GM21529 (cell line): ENCODE results near the gene PDCD2.
"Not testable (repeated sequence)": the region's sequence is repeated elsewhere in the genome, so short reads cannot be mapped to it uniquely, and the experiment has no call there.

Experiments
- ATAC-seq: cut with Tn5 transposase; IDR thresholded peaks from one replicate; pipeline ENCODE4 v1.9.1; 2021; ENCODE audit not compliant: unreplicated experiment

Gene PDCD2

DNA sequence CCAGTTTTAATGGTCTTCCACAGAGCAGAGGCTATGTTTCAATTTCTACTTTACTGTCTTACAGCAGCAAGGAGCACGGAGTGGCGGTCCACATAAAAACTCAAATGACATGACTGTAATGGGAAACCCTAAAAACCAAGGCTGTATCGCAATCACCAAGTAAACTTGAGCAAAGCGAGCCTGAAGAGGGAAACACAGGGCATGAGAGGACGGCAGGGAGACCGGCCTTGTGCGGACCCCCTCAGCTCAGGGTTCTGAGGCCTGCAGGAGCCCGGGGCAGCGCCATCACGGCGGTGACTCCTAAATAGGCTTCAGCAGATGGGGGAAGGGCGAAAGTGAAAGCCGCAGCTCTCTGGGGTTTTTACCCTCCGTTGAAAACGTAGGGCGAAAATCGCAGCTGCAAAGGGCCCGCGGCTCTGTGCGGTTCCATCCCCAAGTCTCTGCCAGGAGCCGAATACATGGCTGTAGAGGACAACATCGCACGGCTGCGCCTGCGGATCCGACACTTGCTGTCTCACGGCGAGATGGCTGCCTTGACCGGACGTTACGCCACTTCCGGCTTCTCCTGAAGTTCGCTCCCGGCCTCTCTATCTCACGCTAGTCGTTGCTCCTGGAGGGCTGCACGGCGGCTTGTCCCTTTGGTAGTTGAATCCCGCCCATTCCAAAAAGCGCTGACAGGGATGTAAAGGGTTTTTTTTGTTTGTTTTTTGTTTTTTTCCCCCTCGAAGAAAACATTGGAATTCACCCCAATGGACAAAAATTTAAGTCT lies 31.5 kb downstream of the PDCD2 start, which contains the start of gene PSMB1:
PSMB1 (minus strand) TSS at position 543 of the 769 bp plus-strand sequence; CDS start at position 478, 65 bp downstream.
- ATAC-seq = peak; percentile 65

DNA sequence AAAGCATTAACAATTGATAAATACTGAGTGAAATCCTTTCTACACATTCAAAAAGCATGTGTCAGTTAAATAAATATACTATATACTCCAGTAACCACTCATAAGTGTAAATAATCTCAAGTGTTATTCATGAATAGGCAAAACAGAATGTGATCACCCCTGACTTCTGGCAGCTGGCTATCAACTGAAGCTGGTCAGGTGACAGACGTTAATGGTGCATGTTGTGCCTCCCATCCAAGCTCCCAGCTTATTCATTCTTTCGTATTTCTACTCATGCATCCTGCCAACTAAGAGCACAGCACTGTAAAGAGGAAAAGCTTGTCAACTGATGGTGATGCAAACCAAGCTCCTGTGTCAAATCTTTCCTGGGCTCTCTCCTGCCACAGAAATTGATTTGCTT lies 39.0 kb downstream of the PDCD2 start:
- ATAC-seq = no peak

DNA sequence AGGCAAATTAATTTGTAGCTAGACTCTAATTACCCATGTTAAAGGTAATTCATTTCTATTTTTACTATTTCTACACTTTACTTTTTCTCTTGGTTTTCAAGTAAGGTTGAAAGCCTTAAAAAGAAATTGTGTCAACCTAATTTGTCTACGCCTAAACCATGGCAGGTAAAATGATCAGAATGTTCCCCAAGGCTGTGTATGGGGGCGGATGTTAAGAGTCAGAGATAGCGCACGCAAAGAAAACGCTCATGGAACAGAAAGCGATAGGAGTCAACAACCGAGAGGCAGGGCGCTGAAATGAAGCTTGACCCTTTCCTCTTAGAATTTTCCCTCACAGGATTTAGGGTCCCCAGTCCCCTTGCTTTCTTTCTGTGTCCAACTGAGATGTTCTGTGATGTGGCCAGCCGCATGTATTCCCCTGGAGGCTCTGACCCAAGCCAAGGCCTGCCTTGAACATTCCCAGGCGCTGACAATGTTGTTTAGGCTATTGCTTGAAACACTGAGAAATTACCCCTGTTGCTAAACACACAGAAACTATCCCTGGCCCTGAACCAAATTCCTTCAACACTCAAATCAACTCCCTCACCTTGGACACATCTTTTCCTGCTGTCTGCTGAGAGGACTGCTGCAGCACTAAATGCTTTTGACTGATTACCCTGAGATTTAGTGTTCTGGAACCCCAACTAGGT lies 42.3 kb downstream of the PDCD2 start:
- ATAC-seq = no peak

DNA sequence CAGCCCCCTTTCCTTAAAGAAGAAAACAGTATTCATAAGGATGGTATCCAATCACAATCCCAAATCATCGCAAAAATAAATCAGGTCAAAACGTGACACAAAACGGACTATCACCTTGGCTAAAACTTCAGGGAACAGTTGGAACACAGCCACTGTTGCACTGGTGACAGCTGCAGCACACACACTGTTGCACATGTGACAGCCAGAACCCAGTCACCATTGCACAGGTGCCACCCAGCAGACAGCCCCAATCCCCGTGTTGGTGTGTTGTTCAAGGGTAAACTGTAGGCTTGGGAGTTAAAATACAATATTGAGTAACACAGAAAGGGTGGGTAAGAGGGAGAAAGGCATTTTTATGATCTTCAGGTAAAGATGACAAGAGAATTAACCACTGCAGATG lies 47.1 kb downstream of the PDCD2 start:
- no peak for ATAC-seq

DNA sequence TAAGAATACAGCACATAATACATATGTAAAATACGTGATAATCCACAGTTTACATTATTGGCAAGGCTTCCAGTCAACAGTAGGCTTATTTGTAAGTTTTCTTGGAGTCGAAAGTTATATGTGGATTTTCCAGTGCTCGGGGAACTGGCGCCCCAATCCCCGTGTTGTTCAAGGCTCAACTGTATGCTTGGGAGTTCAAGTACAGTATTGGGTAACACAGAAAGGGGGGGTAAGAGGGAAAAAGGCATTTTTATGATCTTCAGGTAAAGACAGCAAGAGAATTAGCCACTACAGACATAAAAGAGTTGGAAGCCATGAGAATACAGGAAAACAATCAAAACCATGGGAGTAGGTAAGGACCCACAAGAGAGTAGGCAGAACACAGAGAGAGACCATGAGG lies 47.8 kb downstream of the PDCD2 start:
- no peak for ATAC-seq

DNA sequence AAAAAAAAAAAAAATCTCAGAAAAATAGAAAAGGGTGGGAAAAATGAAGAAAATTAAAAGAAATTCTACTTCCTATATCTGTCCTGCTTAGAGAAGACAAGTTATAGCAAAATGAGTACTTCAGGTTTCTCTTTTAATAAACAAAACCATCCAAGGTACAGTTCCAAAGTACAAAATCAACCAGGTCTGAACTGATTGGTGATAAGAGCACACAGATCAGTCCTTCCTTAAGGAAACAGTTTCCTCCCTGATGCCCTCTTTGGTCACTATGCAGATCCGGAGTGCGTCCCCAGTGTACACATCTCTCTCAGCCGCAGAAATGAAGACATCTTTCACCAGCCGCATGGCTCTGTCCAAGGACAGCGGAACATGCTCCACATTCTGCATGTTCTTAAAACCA lies 49.4 kb downstream of the PDCD2 start:
- no peak for ATAC-seq

DNA sequence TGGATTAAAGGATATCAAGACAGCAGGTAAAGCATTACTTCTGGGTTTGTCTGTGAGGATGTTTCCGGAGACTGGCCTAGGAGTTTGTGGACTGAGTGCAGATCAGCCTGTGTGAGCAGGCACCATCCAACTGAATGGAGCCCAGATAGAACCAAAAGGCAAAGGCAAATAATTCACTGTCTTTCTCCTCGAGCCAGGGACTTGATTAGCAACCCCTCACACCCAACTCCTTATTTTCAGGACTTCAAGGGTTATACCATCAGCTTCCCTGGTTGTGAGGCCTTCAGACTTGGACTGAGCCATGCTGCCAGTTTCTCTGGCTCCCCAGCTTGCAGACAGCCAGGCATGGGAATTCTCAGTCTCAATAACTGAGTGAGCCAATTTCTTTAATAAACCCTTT lies 50.6 kb downstream of the PDCD2 start:
- ATAC-seq = no peak

DNA sequence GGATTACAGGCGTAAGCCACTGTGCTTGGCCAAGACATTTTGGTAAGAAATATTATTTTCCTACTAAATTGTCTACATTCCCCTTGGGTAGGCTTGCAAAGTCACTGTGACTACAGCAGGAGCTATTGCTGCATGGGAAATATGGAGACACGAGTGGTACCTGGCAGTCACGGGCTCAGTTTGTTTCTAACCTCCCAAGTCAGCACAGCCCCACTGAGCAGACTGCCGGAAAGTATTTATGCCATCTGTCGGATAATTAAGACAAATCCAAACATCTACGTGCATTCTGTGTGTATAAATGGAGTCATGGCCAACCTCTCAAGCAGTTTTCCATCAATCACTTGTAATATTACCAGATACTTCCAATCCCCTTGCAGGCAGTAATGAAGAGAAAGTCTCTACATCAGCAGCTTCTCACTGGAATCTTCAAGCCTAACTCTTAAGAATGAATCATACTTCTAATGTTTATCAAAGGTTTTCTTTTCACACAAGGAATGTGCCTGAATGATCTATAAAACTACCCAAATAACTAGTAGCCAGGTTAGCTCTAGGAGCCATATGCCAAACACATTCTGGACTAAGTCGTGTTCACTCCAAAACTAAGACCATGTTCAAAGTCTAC lies 51.5 kb downstream of the PDCD2 start:
- ATAC-seq = no peak

DNA sequence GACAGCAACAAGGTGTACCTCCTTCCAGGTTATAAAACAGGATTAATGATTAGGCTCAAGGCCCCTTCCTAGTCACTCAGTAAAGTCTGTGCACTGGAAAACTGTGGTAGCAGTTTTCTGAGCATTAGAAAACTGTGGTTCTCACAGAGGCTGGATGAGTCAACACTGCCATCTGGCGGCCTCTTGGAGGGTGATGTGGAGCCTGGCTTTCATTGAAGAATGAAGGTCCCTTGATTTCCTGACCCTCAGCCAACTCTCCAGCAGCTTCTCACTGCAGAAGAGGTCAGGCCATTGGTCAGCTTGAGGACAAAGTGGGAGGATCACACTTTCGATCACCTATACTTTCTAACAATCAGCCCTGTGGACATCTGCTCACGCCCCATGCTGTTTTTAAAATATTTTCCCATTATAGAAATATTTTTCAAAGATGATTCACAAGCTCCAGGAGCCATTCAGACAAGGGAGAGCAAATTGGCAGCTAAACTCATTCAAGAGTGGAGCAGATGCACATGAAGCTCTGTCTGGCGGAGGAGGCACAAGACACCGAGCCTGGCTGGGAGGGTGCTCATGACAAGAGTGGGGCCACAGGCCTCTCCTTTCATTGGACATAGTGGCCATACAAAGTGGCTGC lies 54.5 kb downstream of the PDCD2 start:
- peak; percentile 84 for ATAC-seq

DNA sequence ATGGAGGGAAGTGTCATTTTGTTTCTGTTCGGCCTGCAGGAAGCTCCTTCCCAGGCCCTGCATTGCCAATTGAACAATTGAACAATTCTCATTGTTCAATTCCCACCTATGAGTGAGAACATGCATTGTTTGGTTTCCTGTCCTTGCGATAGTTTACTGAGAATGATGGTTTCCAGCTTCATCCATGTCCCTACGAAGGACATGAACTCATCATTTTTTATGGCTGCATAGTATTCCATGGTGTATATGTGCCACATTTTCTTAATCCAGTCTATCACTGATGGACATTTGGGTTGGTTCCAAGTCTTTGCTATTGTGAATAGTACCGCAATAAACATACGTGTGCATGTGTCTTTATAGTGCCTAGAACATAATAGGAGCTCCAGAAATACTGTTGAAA lies 56.4 kb downstream of the PDCD2 start:
- not testable (repeated sequence) for ATAC-seq

DNA sequence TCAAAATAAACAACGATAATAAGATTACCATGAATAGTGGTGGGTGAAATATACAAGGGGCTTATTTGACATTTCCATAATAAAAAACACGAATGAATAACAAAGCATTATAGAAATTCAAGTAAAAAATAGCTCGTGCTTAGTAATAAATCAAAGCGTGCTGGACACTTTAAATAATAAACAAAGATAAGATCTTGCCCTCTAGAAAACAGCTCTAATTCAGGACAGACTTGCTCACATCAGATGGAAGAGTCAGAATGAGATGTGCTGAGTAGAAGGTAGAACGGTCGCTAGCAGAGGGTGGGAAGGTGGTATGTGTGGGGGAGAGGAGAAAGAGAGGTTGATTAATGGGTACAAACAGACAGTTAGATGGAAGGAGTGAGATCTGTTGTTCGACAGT lies 58.6 kb downstream of the PDCD2 start:
- no peak for ATAC-seq
